HG02981 (cell line): ENCODE data around the gene DPP6.

Experiments
- ATAC-seq: cut with Tn5 transposase; IDR thresholded peaks from one replicate; pipeline ENCODE4 v1.9.1; 2021; ENCODE audit warnings: mild to moderate bottlenecking, moderate library complexity; ENCODE audit not compliant: unreplicated experiment

The DPP6 gene

DNA sequence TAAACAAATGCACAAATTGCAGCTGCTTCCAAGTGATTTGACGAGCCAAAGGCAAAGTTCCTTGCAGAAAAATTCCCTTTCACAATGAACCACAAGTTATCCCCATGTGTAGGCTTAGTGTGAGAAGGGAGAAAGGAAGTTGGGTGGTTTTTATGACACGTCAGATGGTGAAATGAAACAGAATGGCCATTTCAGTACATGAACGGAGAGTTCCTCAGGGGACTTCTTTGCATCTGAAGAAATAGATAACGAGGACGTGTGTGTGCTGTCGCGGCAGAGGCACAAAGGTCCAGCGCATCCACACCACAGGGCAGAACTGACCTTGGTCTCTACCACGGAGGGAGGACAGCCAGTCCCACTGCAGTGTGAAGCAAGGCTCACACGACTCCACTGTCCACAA, 814.9 kb downstream of the DPP6 start:
- ATAC-seq, result peak; percentile 46

DNA sequence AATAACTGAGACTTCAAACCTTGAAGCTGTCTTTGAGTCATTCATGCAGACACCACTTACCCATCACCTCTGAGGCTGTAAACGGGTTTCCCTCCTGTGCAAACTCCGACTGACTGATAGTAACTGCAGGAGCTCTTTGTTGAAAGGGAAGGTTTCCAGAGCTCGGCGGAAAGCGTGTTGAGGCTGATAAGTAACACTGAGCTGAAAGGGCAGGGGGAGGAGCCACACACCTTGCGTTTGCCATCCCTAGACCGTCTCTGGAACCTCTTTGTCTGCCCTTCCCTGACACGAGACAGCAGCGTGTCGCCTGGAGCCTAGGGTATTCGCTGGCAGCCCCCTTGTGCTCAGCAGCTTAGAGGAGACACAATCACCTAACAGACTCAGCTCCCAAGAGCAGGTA, 816.7 kb downstream of the DPP6 start:
- no peak for ATAC-seq

DNA sequence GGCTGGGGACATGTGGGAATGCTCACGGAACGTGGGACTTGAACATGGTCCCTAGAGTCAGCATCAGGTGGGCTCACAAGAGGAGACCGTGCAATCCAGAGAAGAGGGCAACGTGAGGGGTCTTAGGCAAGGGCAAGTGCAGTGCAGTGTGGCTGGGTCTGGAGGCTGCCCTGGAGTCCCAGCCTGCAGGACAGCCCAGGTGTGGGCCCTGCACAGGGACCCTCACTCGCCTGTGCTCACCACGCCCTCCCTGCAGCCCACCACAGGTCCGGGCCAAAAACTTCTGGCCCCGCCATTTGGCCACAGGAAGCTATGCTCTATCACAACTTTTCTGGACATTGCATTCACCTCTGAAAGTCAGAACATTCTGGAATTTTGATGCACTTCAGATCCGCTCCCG, 817.2 kb downstream of the DPP6 start:
- no peak for ATAC-seq

DNA sequence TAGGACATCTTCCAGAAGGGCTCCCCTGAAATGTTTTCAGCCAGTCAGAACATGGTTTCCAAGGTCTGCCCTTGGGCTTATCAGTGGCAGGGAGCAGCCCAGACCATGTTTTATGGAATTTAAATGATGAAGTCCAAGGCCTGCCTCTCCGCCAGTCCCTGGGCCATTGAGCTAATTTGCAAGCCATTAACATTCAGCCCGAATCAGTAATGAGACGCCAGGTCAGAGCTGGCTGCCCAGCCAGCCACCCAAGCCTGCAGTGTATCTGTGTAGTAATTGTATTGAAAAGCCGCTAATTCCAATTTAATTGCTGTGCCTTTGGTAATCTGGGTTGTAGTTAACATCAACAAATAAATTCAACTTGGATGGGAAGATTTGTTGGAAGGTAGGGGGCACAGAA, 819.3 kb downstream of the DPP6 start:
- ATAC-seq, result no peak

DNA sequence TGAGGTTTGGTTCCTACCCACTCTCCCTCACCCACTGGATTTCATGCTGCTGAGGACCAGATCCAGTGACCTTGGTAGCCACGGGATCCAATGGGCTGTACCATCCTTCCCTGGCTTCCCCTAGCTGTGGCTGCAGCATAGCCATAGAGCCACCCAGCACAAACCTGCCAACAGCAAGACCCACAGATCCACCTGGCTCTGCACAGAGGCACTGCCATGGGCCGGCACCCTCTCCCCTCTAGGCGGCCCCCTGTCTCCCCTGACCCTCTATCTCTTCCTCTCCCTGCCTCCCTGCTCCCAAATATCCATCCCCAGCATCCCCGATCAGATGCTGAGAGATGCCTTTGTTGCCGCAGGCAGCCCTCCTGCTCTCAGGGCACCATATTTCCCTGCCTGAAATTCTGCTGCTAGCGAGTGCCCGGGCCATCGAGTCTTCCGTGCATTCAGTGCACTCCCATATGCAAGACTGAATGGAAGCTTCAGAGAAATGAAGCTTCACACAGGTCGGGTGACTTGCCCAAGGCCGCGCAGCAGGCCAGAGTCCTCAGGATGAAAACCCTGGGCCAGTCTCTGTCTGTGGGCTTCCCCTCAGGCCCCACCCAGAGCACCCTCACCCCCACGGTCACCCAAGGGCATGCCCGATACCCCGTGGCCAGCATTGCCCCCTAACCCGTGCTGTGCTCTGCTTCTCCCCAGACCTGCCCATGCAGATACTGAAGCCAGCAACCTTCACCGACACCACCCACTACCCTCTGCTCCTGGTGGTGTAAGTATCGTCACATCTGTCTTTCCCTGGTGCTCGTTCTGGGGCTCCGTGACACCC, 819.9 kb downstream of the DPP6 start:
- no peak for ATAC-seq

DNA sequence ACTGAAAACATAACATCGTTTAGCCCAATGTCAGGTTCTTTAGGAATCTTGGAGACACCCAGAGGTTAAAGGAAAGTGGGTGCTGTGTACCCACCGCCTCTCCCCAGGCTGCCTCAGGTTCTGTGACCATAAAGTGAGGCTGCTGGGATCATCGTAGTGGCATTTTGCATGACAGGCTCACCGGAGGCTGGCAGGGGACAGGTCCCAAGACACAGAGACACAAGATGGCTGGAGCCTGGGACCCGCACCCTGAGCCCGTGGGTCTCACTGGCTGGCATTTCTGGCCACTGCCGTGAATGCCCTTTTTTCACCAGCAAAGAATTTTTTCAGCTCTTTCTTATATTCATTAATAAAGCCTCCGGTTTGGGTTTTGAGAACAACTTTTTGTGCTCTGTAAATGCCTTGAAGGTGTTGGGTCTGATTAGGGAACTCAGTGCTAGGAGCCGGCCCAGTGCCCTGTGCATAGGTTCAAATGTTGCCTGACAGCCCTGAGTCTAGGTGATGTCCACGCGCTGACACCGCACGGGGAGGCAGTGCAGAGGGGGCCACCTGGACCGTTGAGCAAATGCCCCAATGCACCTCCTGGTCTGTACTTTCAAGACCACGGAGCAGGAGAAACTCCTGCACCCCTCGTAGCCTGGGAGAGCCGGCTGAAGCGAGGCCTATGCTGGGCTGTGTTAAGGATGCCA, 820.8 kb downstream of the DPP6 start:
- no peak for ATAC-seq

DNA sequence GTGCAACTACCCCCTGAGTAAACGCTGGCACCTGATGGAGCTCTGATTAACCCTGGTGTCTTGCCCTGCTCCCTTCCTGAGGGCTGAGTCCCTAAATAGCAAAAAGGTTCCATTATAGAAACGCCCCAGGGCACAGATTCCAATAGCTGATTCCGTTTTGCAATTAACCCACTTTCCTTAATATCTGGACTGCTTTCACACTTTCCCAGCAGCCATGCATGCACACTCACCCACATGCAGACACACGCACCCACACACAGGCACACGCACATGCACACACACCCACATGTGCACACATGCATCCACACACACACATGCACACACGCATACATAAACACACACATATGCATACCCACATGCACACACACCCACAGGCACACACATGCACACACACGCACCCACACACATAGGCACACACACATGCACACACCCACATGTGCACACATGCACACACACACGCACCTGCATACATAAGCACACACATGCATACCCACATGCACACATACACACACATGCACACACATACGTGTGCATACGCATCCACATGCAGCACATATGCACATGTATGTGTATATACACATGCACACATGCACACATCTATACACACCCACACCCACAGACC, 821.4 kb downstream of the DPP6 start:
- no peak for ATAC-seq

DNA sequence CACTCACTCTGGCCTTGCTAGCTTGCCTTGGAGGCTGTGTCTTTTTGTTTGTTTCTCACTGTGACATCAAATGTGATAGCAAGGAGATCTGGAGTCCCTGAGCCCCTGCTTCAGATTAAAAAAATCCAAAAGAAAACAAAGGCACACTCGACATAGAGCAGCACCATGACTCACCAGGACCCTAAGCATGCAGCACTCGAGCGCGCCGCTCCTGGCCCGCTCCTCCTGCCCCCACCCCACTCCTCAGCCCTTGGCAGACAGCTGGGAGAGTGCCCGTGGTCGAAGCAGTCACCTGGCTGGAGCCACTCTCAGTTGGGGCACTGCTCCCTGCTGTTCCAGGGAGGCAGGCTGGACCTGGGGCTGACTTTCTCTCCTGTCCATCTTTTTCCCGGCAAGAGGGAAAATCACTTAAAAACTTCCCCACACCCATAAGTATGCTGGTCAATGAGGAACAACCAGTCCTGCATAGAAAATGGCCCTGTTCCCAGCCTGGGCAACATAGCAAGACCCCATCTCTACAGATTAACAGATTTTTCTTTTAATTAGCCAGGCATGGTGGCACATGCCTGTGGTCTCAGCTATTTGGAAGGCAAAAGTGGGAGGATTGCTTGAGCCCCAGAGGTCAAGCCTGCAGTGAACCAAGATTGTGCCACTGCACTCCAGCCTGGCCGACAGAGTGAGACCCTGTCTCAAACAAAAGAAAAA, 822.4 kb downstream of the DPP6 start:
- no peak for ATAC-seq

DNA sequence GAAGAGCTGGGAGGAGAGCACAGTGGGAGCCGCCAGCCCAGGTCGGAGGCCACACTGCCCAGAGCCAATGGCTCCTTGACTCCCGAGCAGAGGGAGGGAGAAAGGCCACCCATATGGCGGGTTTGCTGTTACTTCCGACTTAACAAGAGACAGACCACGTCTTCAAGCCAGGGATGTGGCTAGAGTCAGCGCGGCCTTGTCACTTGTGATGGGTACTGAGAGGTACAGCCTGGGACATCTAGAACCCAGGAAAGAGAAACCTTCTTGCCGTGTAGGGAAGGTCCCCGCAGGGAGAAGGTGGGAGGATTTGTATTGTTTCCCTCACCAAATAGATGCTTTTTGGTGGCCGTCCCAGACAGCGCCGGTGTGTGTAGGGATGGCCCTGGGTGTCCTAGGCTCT, 823.1 kb downstream of the DPP6 start:
- no peak for ATAC-seq

DNA sequence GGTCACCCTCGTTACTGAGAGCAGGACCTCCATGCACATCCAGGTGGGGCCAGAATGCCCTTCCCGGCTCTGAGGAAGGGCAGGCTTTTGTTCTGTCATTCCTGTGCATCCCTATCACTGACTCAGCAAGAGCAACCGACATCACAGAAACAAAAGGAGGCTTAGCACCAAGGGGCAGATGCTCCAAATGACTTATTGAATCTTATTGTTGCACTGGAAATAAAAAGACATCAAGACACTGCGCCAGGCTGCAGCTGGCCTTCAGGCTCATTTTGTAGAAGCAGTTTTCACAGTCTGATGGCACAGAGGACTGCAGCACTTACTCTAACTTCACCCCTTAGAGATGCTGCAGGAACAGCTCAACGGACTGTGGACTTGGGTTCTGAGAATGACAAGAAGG, 824.3 kb downstream of the DPP6 start:
- ATAC-seq, result no peak

DNA sequence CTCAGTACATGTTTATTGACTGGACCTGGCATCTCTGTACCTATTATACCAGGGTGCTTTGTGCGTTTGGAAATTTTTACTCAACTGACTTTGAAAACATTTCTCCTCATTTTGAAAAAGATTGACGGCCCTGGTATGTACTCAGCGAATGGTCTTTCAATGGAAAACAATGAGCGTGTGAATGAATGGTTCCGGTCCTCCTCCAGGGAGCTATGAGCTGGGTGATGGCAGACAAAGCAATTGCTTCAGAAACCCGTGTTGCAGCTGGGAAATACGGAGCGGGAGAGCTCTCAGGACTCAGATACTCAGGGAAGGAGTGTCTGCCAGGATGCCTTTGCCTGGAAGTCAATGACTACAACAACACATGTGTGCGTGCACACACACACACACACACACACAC, 824.8 kb downstream of the DPP6 start:
- ATAC-seq, result no peak

DNA sequence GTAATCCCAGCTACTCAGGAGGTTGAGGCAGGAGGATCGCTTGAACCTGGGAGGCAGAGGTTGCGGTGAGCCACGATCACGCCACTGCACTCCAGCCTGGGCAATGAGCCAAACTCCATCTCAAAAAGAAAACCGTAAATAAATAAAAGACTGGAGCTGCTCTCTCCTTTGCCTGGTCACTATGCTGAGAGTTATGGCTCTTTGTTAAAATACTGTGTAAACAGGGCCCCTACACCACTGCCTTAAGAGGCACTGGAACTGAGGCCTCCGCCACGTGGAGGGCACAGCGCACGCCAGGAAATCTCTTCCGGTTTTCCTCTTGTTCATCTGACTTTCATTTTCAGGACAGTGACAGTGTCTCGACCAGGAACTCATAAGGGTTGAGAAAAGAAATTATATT, 827.4 kb downstream of the DPP6 start:
- ATAC-seq, result no peak

DNA sequence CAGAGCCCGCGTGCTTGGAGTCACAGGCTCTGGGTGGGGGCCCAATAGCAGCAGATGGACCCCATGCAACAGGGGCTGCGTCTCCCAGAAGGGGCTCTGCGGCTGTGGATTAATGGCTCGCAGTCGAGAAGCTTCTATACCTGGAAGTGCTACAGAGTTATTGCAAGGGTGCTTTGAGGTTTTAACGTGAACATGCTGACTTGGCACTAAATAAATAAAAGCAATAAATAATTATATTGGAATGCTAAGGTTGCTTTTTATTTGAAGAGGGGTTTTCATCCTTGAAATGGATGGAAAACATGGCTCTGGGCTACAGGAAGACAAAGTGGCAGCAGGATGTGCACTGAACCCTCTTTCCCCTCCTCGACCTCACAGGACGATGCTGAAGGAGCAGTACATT, 828.3 kb downstream of the DPP6 start:
- no peak for ATAC-seq

DNA sequence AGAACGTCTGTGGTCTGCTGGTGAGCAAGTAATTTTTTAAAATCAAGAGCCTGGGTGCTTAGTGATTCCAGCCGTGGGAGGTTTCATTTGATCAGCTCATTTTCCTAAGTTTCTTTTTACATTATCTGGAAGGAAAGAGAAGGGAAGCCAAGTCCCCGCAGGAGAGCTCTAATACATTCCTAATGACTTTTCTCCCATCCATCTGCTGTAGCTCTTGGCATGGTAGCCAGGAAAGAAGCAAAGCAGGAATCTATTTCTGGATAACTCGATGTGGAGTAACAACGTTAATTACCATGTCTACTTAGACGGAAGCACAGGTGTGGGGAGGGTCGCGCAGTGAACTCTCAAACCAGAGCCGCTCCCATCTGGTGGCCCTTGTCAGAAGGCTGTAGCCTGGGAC, 828.8 kb downstream of the DPP6 start:
- no peak for ATAC-seq

DNA sequence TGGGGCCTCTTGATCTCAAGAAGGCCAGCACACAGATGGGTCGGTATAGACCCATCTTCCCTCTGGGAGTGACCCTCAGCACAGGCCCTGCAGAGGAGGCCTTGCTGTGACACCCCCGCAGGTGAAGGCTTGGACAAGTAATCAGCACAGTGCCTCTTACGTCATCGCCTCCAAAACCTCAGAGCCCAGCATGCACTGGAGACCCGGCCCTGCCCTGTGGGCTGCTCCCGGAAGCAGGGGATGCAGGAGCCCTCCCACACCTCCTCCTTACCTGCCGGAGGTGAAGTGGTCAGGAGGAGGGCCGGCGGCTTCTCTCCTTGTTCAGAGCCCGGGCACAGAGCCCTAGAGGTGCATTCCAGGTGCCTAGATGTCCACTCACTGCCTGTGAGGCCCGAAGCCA, 829.3 kb downstream of the DPP6 start:
- ATAC-seq, result no peak

DNA sequence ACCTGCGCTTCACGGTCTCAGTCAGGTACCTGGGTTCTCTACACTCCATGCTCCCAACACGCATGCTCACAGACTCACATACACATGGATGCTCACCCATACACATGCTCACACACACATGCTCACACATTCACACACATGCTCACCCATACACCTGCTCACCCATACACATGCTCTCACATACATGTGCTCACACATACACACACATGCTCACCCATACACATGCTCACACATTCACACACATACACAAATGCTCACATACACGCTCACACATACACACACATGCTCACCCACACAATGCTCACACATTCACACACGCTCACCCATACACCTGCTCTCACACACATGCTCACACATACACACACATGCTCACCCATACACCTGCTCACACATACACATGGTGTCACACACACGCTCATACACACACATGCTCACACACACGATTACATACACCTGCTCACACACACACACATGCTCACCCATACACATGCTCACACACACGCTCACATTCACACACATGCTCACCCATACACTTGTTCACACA, 830.8 kb downstream of the DPP6 start:
- ATAC-seq, result no peak

DNA sequence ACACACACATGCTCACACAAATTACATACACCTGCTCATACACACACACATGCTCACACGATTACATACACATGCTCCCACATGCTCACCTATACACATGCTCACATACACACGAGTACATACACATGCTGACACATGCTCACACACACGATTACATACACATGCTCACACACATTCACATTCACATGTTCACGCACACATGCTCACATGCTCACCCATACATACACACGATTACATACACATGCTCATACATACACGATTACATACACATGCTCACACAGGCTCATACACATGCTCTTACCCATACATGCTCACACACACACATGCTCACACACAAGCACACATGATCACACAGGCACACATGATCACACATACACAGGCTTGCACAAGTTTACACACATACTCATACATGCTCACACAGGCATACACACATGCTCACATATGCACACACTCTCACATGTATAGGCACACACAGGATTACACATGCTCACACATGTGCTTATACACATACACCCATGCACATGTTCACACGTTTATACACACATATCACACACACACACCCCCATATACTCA, 832.2 kb downstream of the DPP6 start:
- ATAC-seq, result no peak

DNA sequence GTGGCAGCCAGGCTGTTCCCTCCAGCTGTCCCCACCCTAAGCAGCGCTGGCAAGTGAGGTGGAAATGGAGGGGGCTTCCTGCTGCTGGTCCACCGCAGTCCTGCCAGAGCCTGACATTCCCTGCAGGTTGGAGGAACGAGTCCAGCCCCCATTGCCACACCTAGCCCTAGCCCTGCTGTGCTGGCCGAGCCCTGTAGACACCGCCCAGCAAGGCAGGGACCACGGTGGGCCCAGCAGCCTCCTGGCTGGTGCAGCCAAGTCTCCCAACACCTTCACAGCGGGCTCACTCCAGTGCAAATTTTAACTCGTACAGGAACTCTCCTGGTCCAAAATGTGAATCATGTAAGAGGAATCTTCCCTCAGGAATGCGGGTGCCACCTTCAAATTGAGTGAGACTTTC, 834.4 kb downstream of the DPP6 start:
- ATAC-seq, result no peak

DNA sequence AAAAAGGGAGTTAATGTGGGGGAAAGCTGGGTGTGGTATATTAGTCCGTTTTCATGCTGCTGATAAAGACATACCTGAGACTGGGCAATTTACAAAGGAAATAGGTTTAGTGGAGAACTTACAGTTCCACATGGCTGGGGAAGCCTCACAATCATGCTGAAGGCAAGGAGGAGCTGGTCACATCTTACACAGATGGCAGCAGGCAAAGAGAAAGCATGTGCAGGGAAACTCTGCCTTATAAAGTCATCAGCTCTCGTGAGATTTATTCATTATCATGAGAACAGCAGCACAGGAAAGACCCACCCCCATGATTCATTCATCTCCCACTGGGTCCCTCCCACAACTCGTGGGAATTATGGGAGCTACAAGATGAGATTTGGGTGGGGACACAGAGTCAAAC, 836.5 kb downstream of the DPP6 start:
- ATAC-seq, result no peak

DNA sequence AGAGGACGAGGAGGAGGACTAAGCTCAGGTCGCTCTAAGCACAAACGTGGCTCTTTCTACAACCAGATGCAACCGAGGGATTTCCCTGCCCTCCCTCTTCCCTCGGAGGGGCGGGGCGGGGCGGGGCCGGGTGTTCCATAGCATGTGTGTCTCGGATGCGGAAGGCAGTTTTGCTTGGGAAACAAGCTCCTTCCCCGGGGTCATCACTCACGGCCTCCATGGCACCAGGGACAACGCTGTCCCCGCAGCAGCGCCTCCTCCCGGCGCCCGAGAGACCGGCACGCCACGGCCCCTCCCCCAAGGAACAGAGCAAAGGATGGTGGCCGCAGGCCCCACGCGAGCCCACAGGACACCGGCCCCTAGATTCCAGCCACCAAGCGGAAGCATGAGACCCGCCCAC, 840.3 kb downstream of the DPP6 start:
- no peak for ATAC-seq

DNA sequence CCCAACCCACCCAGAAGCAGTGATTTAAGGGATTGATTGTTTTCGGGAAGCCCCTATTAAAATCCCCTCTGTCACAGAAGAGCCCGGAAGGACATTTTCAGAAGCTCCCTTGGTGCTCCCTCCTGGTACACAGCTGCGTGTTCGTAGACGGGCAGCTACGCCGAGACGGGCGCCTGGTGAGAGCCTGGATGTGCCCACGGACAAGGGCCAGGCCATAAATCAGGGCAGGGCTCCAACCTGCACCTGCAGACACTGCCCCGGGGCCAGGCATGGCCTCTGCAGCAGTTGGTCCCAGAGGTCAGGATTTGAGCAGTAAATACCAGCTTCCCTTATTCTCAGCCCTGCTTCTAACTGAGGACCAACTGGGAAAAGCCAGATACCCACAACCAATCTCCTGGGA, 843.9 kb downstream of the DPP6 start:
- no peak for ATAC-seq
